GM21723 (cell line): ENCODE measurements around the gene RBM47.
"Not testable (repeated sequence)": the region's sequence is repeated elsewhere in the genome, so short reads cannot be mapped to it uniquely, and the experiment has no call there.

Experiments used
- ATAC-seq: cut with Tn5 transposase; IDR thresholded peaks from one replicate; pipeline ENCODE4 v1.9.1; 2021; ENCODE audit warnings: mild to moderate bottlenecking, moderate library complexity; ENCODE audit not compliant: unreplicated experiment

Gene RBM47

GRCh38 chr4:40629401-40630334 lies at the start of gene RBM47:
Gene RBM47 (minus strand): TSS chr4:40629864. CDS start chr4:40438893, 190,971 bp downstream.
- ATAC-seq, result peak; percentile 48

GRCh38 chr4:40678421-40678820 lies 48.8 kb upstream of the RBM47 start:
- ATAC-seq, result no peak

- no peak for ATAC-seq
Observed at GRCh38 chr4:40675166-40675565, 45.5 kb upstream of the RBM47 start.

- ATAC-seq, result peak; percentile 74
Observed at GRCh38 chr4:40672528-40673522, 43.2 kb upstream of the RBM47 start.

- no peak for ATAC-seq
Observed at GRCh38 chr4:40669504-40669903, 39.8 kb upstream of the RBM47 start.

GRCh38 chr4:40665842-40666241 lies 36.2 kb upstream of the RBM47 start:
- no peak for ATAC-seq

GRCh38 chr4:40662962-40663604 lies 33.4 kb upstream of the RBM47 start:
- peak; percentile 66 for ATAC-seq

GRCh38 chr4:40661803-40662202 lies 32.1 kb upstream of the RBM47 start:
- ATAC-seq, result no peak

- peak; percentile 90 for ATAC-seq
Observed at GRCh38 chr4:40656201-40656863, 26.7 kb upstream of the RBM47 start.

GRCh38 chr4:40651280-40651679 lies 21.6 kb upstream of the RBM47 start:
- ATAC-seq, result no peak

- no peak for ATAC-seq
Observed at GRCh38 chr4:40649321-40649720, 19.7 kb upstream of the RBM47 start.

- ATAC-seq, result no peak
Observed at GRCh38 chr4:40648742-40649281, 19.1 kb upstream of the RBM47 start.

- no peak for ATAC-seq
Observed at GRCh38 chr4:40648131-40648530, 18.5 kb upstream of the RBM47 start.

GRCh38 chr4:40645586-40645985 lies 15.9 kb upstream of the RBM47 start:
- ATAC-seq, result no peak

GRCh38 chr4:40632080-40632479 lies 2.4 kb upstream of the RBM47 start:
- ATAC-seq, result no peak

- peak; percentile 69 for ATAC-seq
Observed at GRCh38 chr4:40630335-40631021, 814 bp upstream of the RBM47 start.

- ATAC-seq, result no peak
Observed at GRCh38 chr4:40628888-40629287, 776 bp downstream of the RBM47 start.

- ATAC-seq, result not testable (repeated sequence)
Observed at GRCh38 chr4:40628407-40628806, 1.3 kb downstream of the RBM47 start.

- ATAC-seq, result no peak
Observed at GRCh38 chr4:40627540-40627939, 2.1 kb downstream of the RBM47 start.
